H9 (cell line): ENCODE measurements around the gene VASN. TPM values are rescaled to one million over a fixed set of nuclear protein-coding genes. Genes with fewer than 3 reads are reported as not detected.
A peak's percentile ranks its signal among the peaks of the same experiment; 100 is the strongest.

Source experiments
- DNase-seq: peaks from one replicate; pipeline ENCODE4 v3.0.0-alpha.2; 2017
- H2AFZ ChIP-seq: one replicate; pipeline ENCODE4 v1.6.1; 2013; ENCODE audit warnings: mild to moderate bottlenecking, low read length, control low read depth, moderate library complexity
- H2AK5ac ChIP-seq: 2 replicates; pipeline ENCODE4 v1.6.1; 2013; ENCODE audit warnings: low read length, control low read depth, mixed read lengths; ENCODE audit not compliant: insufficient read length
- H2BK120ac ChIP-seq: one replicate; pipeline ENCODE4 v1.6.1; 2013; ENCODE audit warnings: low read depth, mild to moderate bottlenecking, low read length, control low read depth, inconsistent platforms; ENCODE audit not compliant: poor library complexity, severe bottlenecking
- H2BK12ac ChIP-seq: 2 replicates; pipeline ENCODE4 v1.6.1; 2013; ENCODE audit warnings: low read length, control low read depth, mixed read lengths, low read depth; ENCODE audit not compliant: insufficient read length
- H2BK15ac ChIP-seq: 2 replicates; pipeline ENCODE4 v1.6.1; 2013; ENCODE audit warnings: low read depth, low read length, control low read depth
- H2BK20ac ChIP-seq: one replicate; pipeline ENCODE4 v1.6.1; 2013; ENCODE audit warnings: low read depth, mild to moderate bottlenecking, low read length, control low read depth, inconsistent platforms; ENCODE audit not compliant: poor library complexity, severe bottlenecking
- H2BK5ac ChIP-seq: 2 replicates; pipeline ENCODE4 v1.6.1; 2013; ENCODE audit warnings: low read length, control low read depth, mixed read lengths; ENCODE audit not compliant: insufficient read length
- H3K14ac ChIP-seq: 2 replicates; pipeline ENCODE4 v1.6.1; 2013; ENCODE audit warnings: low read length, control low read depth; ENCODE audit not compliant: insufficient read depth
- H3K18ac ChIP-seq: 2 replicates; pipeline ENCODE4 v1.6.1; 2013; ENCODE audit warnings: low read depth, mild to moderate bottlenecking, mixed read lengths, low read length, control low read depth; ENCODE audit not compliant: insufficient read length
- H3K23ac ChIP-seq: 2 replicates; pipeline ENCODE4 v1.6.1; 2013; ENCODE audit warnings: low read length, control low read depth, mixed read lengths, low read depth; ENCODE audit not compliant: insufficient read length
- H3K23me2 ChIP-seq: 2 replicates; pipeline ENCODE4 v1.6.1; 2013; ENCODE audit warnings: low read depth, mild to moderate bottlenecking, mixed read lengths, low read length, control low read depth; ENCODE audit not compliant: insufficient read length, poor library complexity, severe bottlenecking
- H3K27ac ChIP-seq: 2 replicates; pipeline ENCODE4 v1.5.1; 2013; ENCODE audit warnings: low read length, control low read depth, mixed read lengths, low read depth; ENCODE audit not compliant: insufficient read length
- H3K27me3 ChIP-seq: 2 replicates; pipeline ENCODE4 v1.6.1; 2013; ENCODE audit warnings: low read length, control low read depth, inconsistent platforms; ENCODE audit not compliant: insufficient read depth
- H3K4ac ChIP-seq: 2 replicates; pipeline ENCODE4 v1.6.1; 2013; ENCODE audit warnings: low read depth, mild to moderate bottlenecking, control low read depth, inconsistent platforms, low read length, moderate library complexity
- H3K4me1 ChIP-seq: 2 replicates; pipeline ENCODE4 v1.6.1; 2013; ENCODE audit warnings: low read length, control low read depth, inconsistent platforms; ENCODE audit not compliant: insufficient read depth
- H3K4me2 ChIP-seq: 2 replicates; pipeline ENCODE4 v1.6.1; 2013; ENCODE audit warnings: low read length, control low read depth, mixed read lengths; ENCODE audit not compliant: insufficient read length, insufficient read depth
- H3K56ac ChIP-seq: 2 replicates; pipeline ENCODE4 v1.6.1; 2013; ENCODE audit warnings: low read depth, mild to moderate bottlenecking, mixed read lengths, low read length, control low read depth; ENCODE audit not compliant: insufficient read length
- H3K79me1 ChIP-seq: 2 replicates; pipeline ENCODE4 v1.6.1; 2013; ENCODE audit warnings: low read depth, mild to moderate bottlenecking, moderate library complexity, low read length, control low read depth, inconsistent platforms; ENCODE audit not compliant: insufficient read depth, poor library complexity, severe bottlenecking
- H3K79me2 ChIP-seq: 2 replicates; pipeline ENCODE4 v1.6.1; 2013; ENCODE audit warnings: low read length, control low read depth, inconsistent platforms; ENCODE audit not compliant: insufficient read depth
- H3K9ac ChIP-seq: 2 replicates; pipeline ENCODE4 v1.6.1; 2013; ENCODE audit warnings: low read length, control low read depth, mixed read lengths; ENCODE audit not compliant: insufficient read length; ENCODE audit errors: extremely low read depth
- H3K9me3 ChIP-seq: one replicate; pipeline ENCODE4 v1.6.1; 2013; ENCODE audit warnings: low read depth, low read length, inconsistent platforms; ENCODE audit not compliant: control insufficient read depth
- H3T11ph ChIP-seq: one replicate; pipeline ENCODE4 v1.6.1; 2013; ENCODE audit warnings: mild to moderate bottlenecking, low read length, control low read depth, inconsistent platforms
- H4K20me1 ChIP-seq: one replicate; pipeline ENCODE4 v1.6.1; 2013; ENCODE audit not compliant: control insufficient read depth, insufficient read length, insufficient read depth
- H4K5ac ChIP-seq: 2 replicates; pipeline ENCODE4 v1.6.1; 2013; ENCODE audit warnings: low read depth, mild to moderate bottlenecking, mixed read lengths, low read length, control low read depth; ENCODE audit not compliant: insufficient read length
- H4K8ac ChIP-seq: replicated peaks from 2 replicates; pipeline ENCODE4 v1.6.1; 2013; ENCODE audit warnings: low read length, control low read depth, mixed read lengths, low read depth; ENCODE audit not compliant: insufficient read length
- H4K91ac ChIP-seq: 2 replicates; pipeline ENCODE4 v1.6.1; 2013; ENCODE audit warnings: low read depth, mild to moderate bottlenecking, moderate library complexity, mixed read lengths, low read length, control low read depth; ENCODE audit not compliant: insufficient read length
- H3K27ac Mint-ChIP-seq, 3 experiments: 2 replicates in 2 of 3; 3 replicates in 1 of 3; pipeline ENCODE4 v1.8.0; 2020 to 2021; ENCODE audit warnings: mixed read lengths in 3 of 3, mild to moderate bottlenecking in 1 of 3, moderate library complexity in 1 of 3
- H3K27me3 Mint-ChIP-seq: 2 replicates; pipeline ENCODE4 v1.8.0; 2021; ENCODE audit warnings: low read depth, mild to moderate bottlenecking, moderate library complexity, mixed read lengths
- H3K36me3 Mint-ChIP-seq, 3 experiments: 2 replicates in 2 of 3; 3 replicates in 1 of 3; pipeline ENCODE4 v1.8.0; 2020 to 2021; ENCODE audit warnings: low read depth in 3 of 3, mixed read lengths in 3 of 3; ENCODE audit not compliant: insufficient read depth in 1 of 3
- H3K4me1 Mint-ChIP-seq, 2 experiments: 2 replicates each; pipeline ENCODE4 v1.8.0; 2020; ENCODE audit warnings: mixed read lengths in 2 of 2
- H3K4me3 Mint-ChIP-seq, 2 experiments: 2 replicates in 1 of 2; 3 replicates in 1 of 2; pipeline ENCODE4 v1.8.0; 2020 to 2021; ENCODE audit warnings: mild to moderate bottlenecking in 2 of 2, mixed read lengths in 2 of 2, moderate library complexity in 1 of 2
- H3K9me3 Mint-ChIP-seq, 2 experiments: 2 replicates in 1 of 2; 3 replicates in 1 of 2; pipeline ENCODE4 v1.8.0; 2020; ENCODE audit warnings: mild to moderate bottlenecking in 2 of 2, mixed read lengths in 2 of 2, moderate library complexity in 1 of 2
- CTCF ChIP-seq: fragments of 200-600 bp; sonication (generic); conservative IDR thresholded peaks from 3 replicates; pipeline ENCODE4 v1.8.0; 2021; ENCODE audit warnings: antibody characterized with exemption, mild to moderate bottlenecking
- WGBS: extraction: QIAGEN DNeasy Blood & Tissue Kit; methylation state at CpG from one replicate; pipeline ENCODE4 v1.1.7; 2013; ENCODE audit warnings: missing lambda C conversion rate, low lambda C conversion rate, mixed read lengths; ENCODE audit not compliant: insufficient read length; ENCODE audit errors: extremely low coverage; 5-methylcytosine and 5-hydroxymethylcytosine counted together
- total RNA-seq: library from RNA; stranded (reverse); gene quantifications from 2 replicates; pipeline ENCODE4 v1.2.1, GENCODE V29; 2021

The VASN gene
- total RNA-seq, 1 experiment from 2014 or later, result 11.0 TPM

GRCh38 chr16:4373909-4374742, 2.5 kb downstream of the VASN start:
- no peak overlapping the region for H3K56ac ChIP-seq
- H3K27me3 ChIP-seq, result no peaks in the 10 kb centered on the region
- Mint-ChIP-seq H3K4me1 (peaks cover 34 to 55% of the 10 kb centered on the region in 2 experiments), H3K36me3 (peaks cover 0 to 3% (median 2%) of the 10 kb centered on the region in 3 experiments; a peak in 1 of 7 replicates), H3K27me3 (no peaks in the 10 kb centered on the region), H3K9me3 (no peaks in the 10 kb centered on the region), H3K4me3 (peak overlapping the region; percentile 36 to 71), H3K27ac (peak overlapping the region in 2 of 3 experiments; percentile 90; a peak in 2 of 7 replicates)
- no peak overlapping the region for H3T11ph ChIP-seq
- H3K14ac ChIP-seq, result peak overlapping the region; percentile 62
- H3K4me1 ChIP-seq, result peaks cover 11% of the 10 kb centered on the region; the same call in 1 of the 2 replicates
- H2BK120ac ChIP-seq, result no peak overlapping the region
- no CpG with 5 or more reads among the region's 30 CpGs for WGBS
- peaks cover 1% of the 10 kb centered on the region; the same call in 1 of the 2 replicates for H3K79me2 ChIP-seq
- no peak overlapping the region for H2AFZ ChIP-seq
- H3K18ac ChIP-seq, result peak overlapping the region; percentile 74
- DNase-seq, result peak; percentile 57
- no peaks in the 10 kb centered on the region for H4K20me1 ChIP-seq
- H2BK5ac ChIP-seq, result no peak overlapping the region
- H3K27ac ChIP-seq, result no peak overlapping the region
- no peak overlapping the region for H2AK5ac ChIP-seq
- H4K91ac ChIP-seq, result no peak overlapping the region
- no peak overlapping the region for H3K4me2 ChIP-seq
- no peaks in the 10 kb centered on the region for H3K9me3 ChIP-seq
- H4K8ac ChIP-seq, result no peak overlapping the region
- TF ChIP-seq CTCF, result no peak
- no peak overlapping the region for H3K4ac ChIP-seq
- no peak overlapping the region for H4K5ac ChIP-seq
- H2BK12ac ChIP-seq, result no peak overlapping the region
- no peak overlapping the region for H3K9ac ChIP-seq
- no peak overlapping the region for H3K23ac ChIP-seq
- no peak overlapping the region for H2BK20ac ChIP-seq
- no peaks in the 10 kb centered on the region for H3K79me1 ChIP-seq
- H2BK15ac ChIP-seq, result no peak overlapping the region
- H3K23me2 ChIP-seq, result no peaks in the 10 kb centered on the region
